ENCODE data around the gene BCAS1.

Gene BCAS1

GRCh38 chr20:54069501-54069971 lies 858 bp downstream of the BCAS1 start:
- ATAC-seq, result no peak
- TF ChIP-seq RARB (CRISPR knock-in tag; IDR thresholded peaks at IDR 0.05) (no peak), CSRNP3 (CRISPR knock-in tag; IDR thresholded peaks at IDR 0.05) (no peak), ZNF565 (CRISPR knock-in tag; conservative IDR thresholded peaks at IDR 0.05; ENCODE audit: low read depth) (no peak), PPARA (CRISPR knock-in tag; IDR thresholded peaks at IDR 0.05; ENCODE audit: borderline replicate concordance) (no peak), SNAI2 (CRISPR knock-in tag; IDR thresholded peaks at IDR 0.05) (no peak), ZFP3 (CRISPR knock-in tag; IDR thresholded peaks at IDR 0.05) (no peak), ISL1 (CRISPR knock-in tag; IDR thresholded peaks at IDR 0.05) (no peak), CSDC2 (CRISPR knock-in tag; IDR thresholded peaks at IDR 0.05) (no peak), ZC3H10 (CRISPR knock-in tag; IDR thresholded peaks at IDR 0.05) (no peak), TSHZ2 (CRISPR knock-in tag; IDR thresholded peaks at IDR 0.05) (no peak)

- no peak for TF ChIP-seq ESRRG (CRISPR knock-in tag; IDR thresholded peaks at IDR 0.05)
- no peak for TF ChIP-seq ZFP30 (CRISPR knock-in tag; IDR thresholded peaks at IDR 0.05)
- no peak for TF ChIP-seq CSDC2 (CRISPR knock-in tag; IDR thresholded peaks at IDR 0.05)
- ATAC-seq, result no peak
Observed at GRCh38 chr20:54068966-54069365, 1.4 kb downstream of the BCAS1 start.

- TF ChIP-seq TOX (CRISPR knock-in tag; IDR thresholded peaks at IDR 0.05; ENCODE audit: borderline replicate concordance), result no peak
- TF ChIP-seq ISL1 (CRISPR knock-in tag; IDR thresholded peaks at IDR 0.05), result no peak
- no peak for TF ChIP-seq ZFP30 (CRISPR knock-in tag; IDR thresholded peaks at IDR 0.05)
- TF ChIP-seq ARNTL (CRISPR knock-in tag; IDR thresholded peaks at IDR 0.05; ENCODE audit: borderline replicate concordance, low read depth), result no peak
- no peak for TF ChIP-seq ESRRG (CRISPR knock-in tag; IDR thresholded peaks at IDR 0.05)
- ATAC-seq, result no peak
Observed at GRCh38 chr20:54068495-54068894, 1.9 kb downstream of the BCAS1 start.

GRCh38 chr20:54067606-54068174 lies 2.7 kb downstream of the BCAS1 start:
- TF ChIP-seq CSDC2 (CRISPR knock-in tag; IDR thresholded peaks at IDR 0.05), result no peak
- TF ChIP-seq ZNF565 (CRISPR knock-in tag; conservative IDR thresholded peaks at IDR 0.05; ENCODE audit: low read depth), result no peak
- TF ChIP-seq ZFP3 (CRISPR knock-in tag; IDR thresholded peaks at IDR 0.05), result no peak
- no peak for TF ChIP-seq BACH2 (CRISPR knock-in tag; IDR thresholded peaks at IDR 0.05; ENCODE audit: borderline replicate concordance)
- TF ChIP-seq TSHZ2 (CRISPR knock-in tag; IDR thresholded peaks at IDR 0.05), result no peak
- no peak for TF ChIP-seq POU6F1 (CRISPR knock-in tag; IDR thresholded peaks at IDR 0.05; ENCODE audit: borderline replicate concordance, low read depth)
- no peak for TF ChIP-seq GLIS3 (CRISPR knock-in tag; IDR thresholded peaks at IDR 0.05)
- no peak for TF ChIP-seq ZC3H10 (CRISPR knock-in tag; IDR thresholded peaks at IDR 0.05)
- no peak for TF ChIP-seq ARNTL (CRISPR knock-in tag; IDR thresholded peaks at IDR 0.05; ENCODE audit: borderline replicate concordance, low read depth)
- no peak for TF ChIP-seq PPARA (CRISPR knock-in tag; IDR thresholded peaks at IDR 0.05; ENCODE audit: borderline replicate concordance)
- no peak for TF ChIP-seq RARB (CRISPR knock-in tag; IDR thresholded peaks at IDR 0.05)
- TF ChIP-seq TOX (CRISPR knock-in tag; IDR thresholded peaks at IDR 0.05; ENCODE audit: borderline replicate concordance), result no peak
- TF ChIP-seq ZNF8 (CRISPR knock-in tag; IDR thresholded peaks at IDR 0.05), result no peak
- no peak for TF ChIP-seq CSRNP3 (CRISPR knock-in tag; IDR thresholded peaks at IDR 0.05)
- ATAC-seq, result no peak; the same call in 2 of the 3 replicates
